Testis (tissue), 2 donors: ENCODE data around the gene TPST1.

Experiments
- CTCF ChIP-seq, 3 experiments: fragments of 450-650 bp in 2 of 3; fragments of 200-600 bp in 1 of 3; sonication (generic) in 1 of 3; IDR thresholded peaks; one replicate each; pipeline ENCODE4 v1.5.1; 2016 to 2019; ENCODE audit warnings: antibody characterized with exemption in 3 of 3, mild to moderate bottlenecking in 2 of 3, moderate library complexity in 1 of 3
- POLR2A ChIP-seq: fragments of 450-650 bp; IDR thresholded peaks from one replicate; pipeline ENCODE4 v1.6.1; 2017; ENCODE audit warnings: antibody characterized with exemption, mild to moderate bottlenecking, moderate library complexity

- TF ChIP-seq CTCF (IDR thresholded peaks at IDR 0.05) (no peak), POLR2A (no peak)
Measured at GRCh38 chr7:66363635-66364034, 158.5 kb downstream of the TPST1 start.
